ENCODE data around the gene YES1. TPM values are rescaled to one million over a fixed set of nuclear protein-coding genes. Genes with fewer than 3 reads are reported as not detected.

The YES1 gene
- total and polyA plus RNA-seq, 12 donors = 11.5 to 84.1 (median 42.5) TPM

- no peaks in the 10 kb centered on the region for H3K9me3 ChIP-seq (replicated peaks in 1 of 3)
- WGBS, 4 donors = 85 to 95% (median 93%) methylated on average over 8 of the region's 8 CpGs
- H3K36me3 ChIP-seq (replicated peaks in 1 of 2) = peaks cover 0 to 12% of the 10 kb centered on the region in 2 donors
- TF ChIP-seq CTCF (IDR thresholded peaks at IDR 0.05) = no peak
- TF ChIP-seq POLR2A (IDR thresholded peaks at IDR 0.05) = no peak
- intact Hi-C loops (cut with DNase I) = no loop called here
- H3K4me3 ChIP-seq = no peak overlapping the region
- H3K4me1 ChIP-seq (replicated peaks in 1 of 2) = peaks cover 6 to 16% of the 10 kb centered on the region in 2 donors
- no peaks in the 10 kb centered on the region for H3K27me3 ChIP-seq
- DNase-seq = no peak
- no peak overlapping the region for H3K27ac ChIP-seq
Measured at GRCh38 chr18:706405-706804, 105.6 kb downstream of the YES1 start.

GRCh38 chr18:703213-703967 lies 108.7 kb downstream of the YES1 start:
- Histone ChIP-seq H3K9me3 (replicated peaks in 1 of 3) (no peaks in the 10 kb centered on the region), H3K27ac (peak overlapping the region in 3 of 5 donors; percentile 15 to 70 (median 32)), H3K4me1 (replicated peaks in 1 of 2) (peaks cover 6 to 14% of the 10 kb centered on the region in 2 donors), H3K36me3 (replicated peaks in 1 of 2) (peaks cover 0 to 12% of the 10 kb centered on the region in 2 donors), H3K4me3 (no peak overlapping the region), H3K27me3 (no peaks in the 10 kb centered on the region)
- 74 to 87% (median 86%) methylated on average over 8 of the region's 8 CpGs for WGBS, 4 donors
- peak in 1 of 7 donors; percentile 47 for DNase-seq
- intact Hi-C loops (cut with DNase I) = no loop called here
- no peak for TF ChIP-seq POLR2A (IDR thresholded peaks at IDR 0.05)
- no peak for TF ChIP-seq CTCF (IDR thresholded peaks at IDR 0.05)

GRCh38 chr18:697800-698199 lies 114.2 kb downstream of the YES1 start:
- H3K9me3 ChIP-seq (replicated peaks in 1 of 3) = no peaks in the 10 kb centered on the region
- TF ChIP-seq POLR2A (IDR thresholded peaks at IDR 0.05) = no peak
- TF ChIP-seq CTCF (IDR thresholded peaks at IDR 0.05) = no peak
- H3K4me3 ChIP-seq = no peak overlapping the region
- DNase-seq = peak in 1 of 7 donors; percentile 36
- H3K36me3 ChIP-seq (replicated peaks in 1 of 2) = peaks cover 0 to 12% of the 10 kb centered on the region in 2 donors
- no peaks in the 10 kb centered on the region for H3K27me3 ChIP-seq
- intact Hi-C loops (cut with DNase I) = no loop called here
- no peak overlapping the region for H3K27ac ChIP-seq
- peaks cover 7 to 14% of the 10 kb centered on the region in 2 donors for H3K4me1 ChIP-seq (replicated peaks in 1 of 2)
- 82 to 91% (median 90%) methylated on average over 10 of the region's 10 CpGs for WGBS, 4 donors

- Histone ChIP-seq H3K9me3 (replicated peaks in 1 of 3) (no peaks in the 10 kb centered on the region), H3K27ac (no peak overlapping the region), H3K27me3 (no peaks in the 10 kb centered on the region), H3K36me3 (replicated peaks in 1 of 2) (peaks cover 0 to 18% of the 10 kb centered on the region in 2 donors), H3K4me3 (no peak overlapping the region), H3K4me1 (replicated peaks in 1 of 2) (peaks cover 9 to 10% of the 10 kb centered on the region in 2 donors)
- DNase-seq = peak in 1 of 7 donors; percentile 13
- intact Hi-C loops (cut with DNase I) = no loop called here
- TF ChIP-seq POLR2A (IDR thresholded peaks at IDR 0.05) = no peak
- no peak for TF ChIP-seq CTCF (IDR thresholded peaks at IDR 0.05)
- 94 to 99% (median 97%) methylated on average over 4 of the region's 4 CpGs for WGBS, 4 donors
Measured at GRCh38 chr18:697012-697411, 115.0 kb downstream of the YES1 start.
